ENCODE measurements around the gene FGFBP3. TPM values are rescaled to one million over a fixed set of nuclear protein-coding genes. Genes with fewer than 3 reads are reported as not detected.

FGFBP3 gene
- total and polyA plus RNA-seq, 2 of the 13 experiments (the other 11 are each of a cell fraction or from before 2014, with no cell fraction given): 0.50 to 2.0 TPM

DNA sequence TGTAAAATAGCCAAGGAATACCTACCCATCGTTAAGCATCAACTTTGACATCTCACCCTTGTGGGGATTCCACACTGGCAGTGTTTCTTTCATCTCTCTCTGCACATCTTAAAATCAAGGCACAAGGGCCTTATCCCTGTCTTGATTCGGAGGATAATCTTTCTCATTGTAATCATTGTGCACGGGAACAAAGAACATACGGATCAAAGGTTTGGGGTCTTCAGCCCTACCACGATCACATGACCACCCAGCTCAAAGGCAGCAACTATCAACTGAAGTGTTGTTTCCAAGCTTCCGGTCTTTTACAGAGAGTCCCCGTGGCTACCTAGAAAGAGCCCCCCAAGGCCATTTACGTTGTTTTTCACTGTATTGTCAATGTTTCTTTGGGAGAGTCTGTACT lies 11.9 kb downstream of the FGFBP3 start:
- no peak overlapping the region for H3K27ac ChIP-seq (ENCODE audit: extremely low read length, insufficient read depth, low read length)
- FAIRE-seq: no peak
- no peak overlapping the region for H3K4me2 ChIP-seq (ENCODE audit: low read depth, low read length)
- DNase-seq (ENCODE audit: low spot score): no peak
- no peaks in the 10 kb centered on the region for H4K20me1 ChIP-seq (ENCODE audit: insufficient read depth, low read length)
- H3K36me3 ChIP-seq (replicated peaks in 1 of 2; ENCODE audit: control insufficient read depth in 1 of 2, insufficient read depth in 2 of 2, low read length in 2 of 2): no peaks in the 10 kb centered on the region
- no TSS peak for BruUV-seq (replicated peaks)
- no peak overlapping the region for H3K9ac ChIP-seq (ENCODE audit: insufficient read depth, low read depth, low read length)
- in situ Hi-C loops (cut with HindIII; ENCODE audit: extremely low pct_ligation_motif_present, low pct_unique_long_range_greater_than_20kb) (no loop called here), intact Hi-C loops (cut with micrococcal nuclease; ENCODE audit: unreplicated experiment) (no loop called here)
- H2AFZ ChIP-seq (ENCODE audit: low read length): no peak overlapping the region
- ChIA-PET CTCF (ENCODE audit: low intra/inter-chr PET ratio, low total read pairs) (no interaction called here), POLR2A (no interaction called here)
- H3K9me3 ChIP-seq (ENCODE audit: low read length): no peaks in the 10 kb centered on the region
- TF ChIP-seq, protein P1, sequence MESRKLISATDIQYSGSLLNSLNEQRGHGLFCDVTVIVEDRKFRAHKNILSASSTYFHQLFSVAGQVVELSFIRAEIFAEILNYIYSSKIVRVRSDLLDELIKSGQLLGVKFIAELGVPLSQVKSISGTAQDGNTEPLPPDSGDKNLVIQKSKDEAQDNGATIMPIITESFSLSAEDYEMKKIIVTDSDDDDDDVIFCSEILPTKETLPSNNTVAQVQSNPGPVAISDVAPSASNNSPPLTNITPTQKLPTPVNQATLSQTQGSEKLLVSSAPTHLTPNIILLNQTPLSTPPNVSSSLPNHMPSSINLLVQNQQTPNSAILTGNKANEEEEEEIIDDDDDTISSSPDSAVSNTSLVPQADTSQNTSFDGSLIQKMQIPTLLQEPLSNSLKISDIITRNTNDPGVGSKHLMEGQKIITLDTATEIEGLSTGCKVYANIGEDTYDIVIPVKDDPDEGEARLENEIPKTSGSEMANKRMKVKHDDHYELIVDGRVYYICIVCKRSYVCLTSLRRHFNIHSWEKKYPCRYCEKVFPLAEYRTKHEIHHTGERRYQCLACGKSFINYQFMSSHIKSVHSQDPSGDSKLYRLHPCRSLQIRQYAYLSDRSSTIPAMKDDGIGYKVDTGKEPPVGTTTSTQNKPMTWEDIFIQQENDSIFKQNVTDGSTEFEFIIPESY (CRISPR knock-in tag; IDR thresholded peaks at IDR 0.05): no peak
- TF ChIP-seq EEA1 (CRISPR knock-in tag; IDR thresholded peaks at IDR 0.05; ENCODE audit: borderline replicate concordance) (no peak), ATRX (CRISPR knock-in tag; IDR thresholded peaks at IDR 0.05; ENCODE audit: borderline replicate concordance) (no peak), ZNF382 (CRISPR knock-in tag; IDR thresholded peaks at IDR 0.05; ENCODE audit: borderline replicate concordance) (no peak), ZNF441 (CRISPR knock-in tag; IDR thresholded peaks at IDR 0.05; ENCODE audit: borderline replicate concordance) (no peak), ZMYM2 (CRISPR knock-in tag; IDR thresholded peaks at IDR 0.05) (no peak), EED (CRISPR knock-in tag; IDR thresholded peaks at IDR 0.05) (no peak), ELF1 (CRISPR knock-in tag; IDR thresholded peaks at IDR 0.05) (no peak), ZNF556 (CRISPR knock-in tag; IDR thresholded peaks at IDR 0.05; ENCODE audit: borderline replicate concordance) (no peak), CEBPB (IDR thresholded peaks at IDR 0.05; ENCODE audit: borderline replicate concordance, low read depth, low read length) (no peak), SRSF9 (IDR thresholded peaks at IDR 0.05; ENCODE audit: borderline replicate concordance, insufficient read depth, low read depth, low read length, poor library complexity, severe bottlenecking) (no peak), SIX4 (CRISPR knock-in tag; IDR thresholded peaks at IDR 0.05) (no peak), FIP1L1 (IDR thresholded peaks at IDR 0.05; ENCODE audit: borderline replicate concordance, insufficient read depth, low read depth, low read length) (no peak), GTF3A (CRISPR knock-in tag; conservative IDR thresholded peaks at IDR 0.05) (no peak)
- TF ChIP-seq, protein P2, sequence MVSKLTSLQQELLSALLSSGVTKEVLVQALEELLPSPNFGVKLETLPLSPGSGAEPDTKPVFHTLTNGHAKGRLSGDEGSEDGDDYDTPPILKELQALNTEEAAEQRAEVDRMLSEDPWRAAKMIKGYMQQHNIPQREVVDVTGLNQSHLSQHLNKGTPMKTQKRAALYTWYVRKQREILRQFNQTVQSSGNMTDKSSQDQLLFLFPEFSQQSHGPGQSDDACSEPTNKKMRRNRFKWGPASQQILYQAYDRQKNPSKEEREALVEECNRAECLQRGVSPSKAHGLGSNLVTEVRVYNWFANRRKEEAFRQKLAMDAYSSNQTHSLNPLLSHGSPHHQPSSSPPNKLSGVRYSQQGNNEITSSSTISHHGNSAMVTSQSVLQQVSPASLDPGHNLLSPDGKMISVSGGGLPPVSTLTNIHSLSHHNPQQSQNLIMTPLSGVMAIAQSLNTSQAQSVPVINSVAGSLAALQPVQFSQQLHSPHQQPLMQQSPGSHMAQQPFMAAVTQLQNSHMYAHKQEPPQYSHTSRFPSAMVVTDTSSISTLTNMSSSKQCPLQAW (CRISPR knock-in tag; IDR thresholded peaks at IDR 0.05): no peak
- TF ChIP-seq, protein P3, sequence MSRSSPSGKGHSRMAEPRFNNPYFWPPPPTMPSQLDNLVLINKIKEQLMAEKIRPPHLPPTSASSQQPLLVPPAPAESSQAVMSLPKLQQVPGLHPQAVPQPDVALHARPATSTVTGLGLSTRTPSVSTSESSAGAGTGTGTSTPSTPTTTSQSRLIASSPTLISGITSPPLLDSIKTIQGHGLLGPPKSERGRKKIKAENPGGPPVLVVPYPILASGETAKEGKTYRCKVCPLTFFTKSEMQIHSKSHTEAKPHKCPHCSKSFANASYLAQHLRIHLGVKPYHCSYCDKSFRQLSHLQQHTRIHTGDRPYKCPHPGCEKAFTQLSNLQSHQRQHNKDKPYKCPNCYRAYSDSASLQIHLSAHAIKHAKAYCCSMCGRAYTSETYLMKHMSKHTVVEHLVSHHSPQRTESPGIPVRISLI (CRISPR knock-in tag; IDR thresholded peaks at IDR 0.05; ENCODE audit: borderline replicate concordance): no peak
- TF ChIP-seq, protein P4, sequence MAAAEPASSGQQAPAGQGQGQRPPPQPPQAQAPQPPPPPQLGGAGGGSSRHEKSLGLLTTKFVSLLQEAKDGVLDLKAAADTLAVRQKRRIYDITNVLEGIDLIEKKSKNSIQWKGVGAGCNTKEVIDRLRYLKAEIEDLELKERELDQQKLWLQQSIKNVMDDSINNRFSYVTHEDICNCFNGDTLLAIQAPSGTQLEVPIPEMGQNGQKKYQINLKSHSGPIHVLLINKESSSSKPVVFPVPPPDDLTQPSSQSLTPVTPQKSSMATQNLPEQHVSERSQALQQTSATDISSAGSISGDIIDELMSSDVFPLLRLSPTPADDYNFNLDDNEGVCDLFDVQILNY (CRISPR knock-in tag; conservative IDR thresholded peaks at IDR 0.05): no peak
- TF ChIP-seq, protein P5, sequence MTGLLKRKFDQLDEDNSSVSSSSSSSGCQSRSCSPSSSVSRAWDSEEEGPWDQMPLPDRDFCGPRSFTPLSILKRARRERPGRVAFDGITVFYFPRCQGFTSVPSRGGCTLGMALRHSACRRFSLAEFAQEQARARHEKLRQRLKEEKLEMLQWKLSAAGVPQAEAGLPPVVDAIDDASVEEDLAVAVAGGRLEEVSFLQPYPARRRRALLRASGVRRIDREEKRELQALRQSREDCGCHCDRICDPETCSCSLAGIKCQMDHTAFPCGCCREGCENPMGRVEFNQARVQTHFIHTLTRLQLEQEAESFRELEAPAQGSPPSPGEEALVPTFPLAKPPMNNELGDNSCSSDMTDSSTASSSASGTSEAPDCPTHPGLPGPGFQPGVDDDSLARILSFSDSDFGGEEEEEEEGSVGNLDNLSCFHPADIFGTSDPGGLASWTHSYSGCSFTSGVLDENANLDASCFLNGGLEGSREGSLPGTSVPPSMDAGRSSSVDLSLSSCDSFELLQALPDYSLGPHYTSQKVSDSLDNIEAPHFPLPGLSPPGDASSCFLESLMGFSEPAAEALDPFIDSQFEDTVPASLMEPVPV (CRISPR knock-in tag; IDR thresholded peaks at IDR 0.05): no peak
- H3K4me3 ChIP-seq (replicated peaks in 1 of 3; ENCODE audit: insufficient read depth in 1 of 3, low read depth in 2 of 3, low read length in 3 of 3): no peak overlapping the region
- H3K4me1 ChIP-seq (ENCODE audit: insufficient read depth, low read length): peaks cover 17% of the 10 kb centered on the region
- no peaks in the 10 kb centered on the region for H3K79me2 ChIP-seq (ENCODE audit: insufficient read depth, low read length)
- H3K27me3 ChIP-seq (ENCODE audit: control insufficient read depth in 1 of 2, insufficient read depth in 2 of 2, low read length in 2 of 2): no peaks in the 10 kb centered on the region; a peak in 1 of 5 replicates
- WGBS (ENCODE audit: low lambda C conversion rate): 40% methylated on average over 8 of the region's 8 CpGs
- no peak for ATAC-seq

Data from HepG2 (cell line).